AG04449 (cell line): ENCODE data around the gene SERPINC1.
A peak's percentile ranks its signal among the peaks of the same experiment; 100 is the strongest.

ENCODE experiments used
- CTCF ChIA-PET: fragments of 350-600 bp; formaldehyde crosslinking; extraction: SDS; loops from one replicate; lab custom pipeline; 2021; ENCODE audit warnings: antibody characterized with exemption; lab: Yijun Ruan, JAX
- POLR2A ChIA-PET: fragments of 400-600, 350-600 bp; formaldehyde crosslinking; extraction: SDS; loops from one replicate; lab custom pipeline; 2020; ENCODE audit warnings: antibody characterized with exemption, inconsistent platforms; lab: Yijun Ruan, JAX
- DNase-seq: peaks from one replicate; pipeline ENCODE4 v3.0.0-alpha.2; 2010; ENCODE audit warnings: low read depth, low spot score
- H3K4me3 ChIP-seq: 2 replicates; pipeline ENCODE4 v1.5.1; 2011; ENCODE audit warnings: low read depth, mild to moderate bottlenecking, control low read depth, low read length
- TF ChIP-seq, protein P1 (sequence below): IDR thresholded peaks from one replicate; pipeline ENCODE4 v1.5.1; 2011; ENCODE audit warnings: mild to moderate bottlenecking, moderate library complexity, low read length, control low read depth, inconsistent platforms; ENCODE audit not compliant: insufficient read depth; ENCODE audit errors: missing control alignments

Gene SERPINC1

DNA sequence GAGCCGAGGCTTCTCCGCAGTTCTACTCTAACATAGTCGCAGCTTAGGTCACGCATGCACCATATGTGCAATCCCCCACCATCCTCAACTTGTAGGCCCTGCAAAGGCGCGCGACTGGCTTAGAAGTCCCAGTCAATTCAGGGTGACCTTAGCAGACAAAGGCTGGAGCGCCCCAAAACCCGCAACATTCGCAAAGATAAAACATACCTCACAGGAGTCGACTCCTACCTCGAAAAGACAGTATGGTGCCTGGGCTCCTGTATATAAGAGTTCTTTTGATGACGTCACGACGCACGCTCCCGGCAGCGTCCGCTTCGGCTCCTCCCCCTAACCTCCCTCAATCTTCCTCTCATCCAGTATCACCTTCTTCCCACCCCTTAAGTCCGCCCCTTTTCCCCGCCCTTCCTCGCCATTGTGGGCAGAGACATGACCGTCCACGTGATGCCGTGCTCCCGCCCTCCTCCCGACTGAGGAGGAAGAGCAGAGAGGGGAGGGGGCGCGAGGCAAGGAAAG, 49.3 kb downstream of the SERPINC1 start, which contains the start of gene GAS5:
Gene GAS5 (minus strand): TSS at position 237 of the 513 bp plus-strand sequence.
- peak within 1 kb of the TSS; percentile 88 for H3K4me3 ChIP-seq
- TF ChIP-seq, protein P1, sequence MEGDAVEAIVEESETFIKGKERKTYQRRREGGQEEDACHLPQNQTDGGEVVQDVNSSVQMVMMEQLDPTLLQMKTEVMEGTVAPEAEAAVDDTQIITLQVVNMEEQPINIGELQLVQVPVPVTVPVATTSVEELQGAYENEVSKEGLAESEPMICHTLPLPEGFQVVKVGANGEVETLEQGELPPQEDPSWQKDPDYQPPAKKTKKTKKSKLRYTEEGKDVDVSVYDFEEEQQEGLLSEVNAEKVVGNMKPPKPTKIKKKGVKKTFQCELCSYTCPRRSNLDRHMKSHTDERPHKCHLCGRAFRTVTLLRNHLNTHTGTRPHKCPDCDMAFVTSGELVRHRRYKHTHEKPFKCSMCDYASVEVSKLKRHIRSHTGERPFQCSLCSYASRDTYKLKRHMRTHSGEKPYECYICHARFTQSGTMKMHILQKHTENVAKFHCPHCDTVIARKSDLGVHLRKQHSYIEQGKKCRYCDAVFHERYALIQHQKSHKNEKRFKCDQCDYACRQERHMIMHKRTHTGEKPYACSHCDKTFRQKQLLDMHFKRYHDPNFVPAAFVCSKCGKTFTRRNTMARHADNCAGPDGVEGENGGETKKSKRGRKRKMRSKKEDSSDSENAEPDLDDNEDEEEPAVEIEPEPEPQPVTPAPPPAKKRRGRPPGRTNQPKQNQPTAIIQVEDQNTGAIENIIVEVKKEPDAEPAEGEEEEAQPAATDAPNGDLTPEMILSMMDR = no peak
- CTCF ChIA-PET = no interaction called here
- peak; percentile 99 for DNase-seq
- POLR2A ChIA-PET = interaction anchor here (0.6 to 1.6 kb wide), 19 partner anchors 8 to 965 kb away, joined by 3 to 13 read pairs (median 4); partner anchors contain the start of genes CENPL, DARS2 and RC3H1

GRCh38 chr1:173867141-173867752, 49.9 kb downstream of the SERPINC1 start:
- H3K4me3 ChIP-seq = peak overlapping the region; percentile 88
- DNase-seq = no peak
- POLR2A ChIA-PET = interaction anchor here (0.8 to 1.6 kb wide), 9 partner anchors 10 to 964 kb away, joined by 3 to 13 read pairs (median 4); partner anchors contain the start of genes CENPL and DARS2

DNA sequence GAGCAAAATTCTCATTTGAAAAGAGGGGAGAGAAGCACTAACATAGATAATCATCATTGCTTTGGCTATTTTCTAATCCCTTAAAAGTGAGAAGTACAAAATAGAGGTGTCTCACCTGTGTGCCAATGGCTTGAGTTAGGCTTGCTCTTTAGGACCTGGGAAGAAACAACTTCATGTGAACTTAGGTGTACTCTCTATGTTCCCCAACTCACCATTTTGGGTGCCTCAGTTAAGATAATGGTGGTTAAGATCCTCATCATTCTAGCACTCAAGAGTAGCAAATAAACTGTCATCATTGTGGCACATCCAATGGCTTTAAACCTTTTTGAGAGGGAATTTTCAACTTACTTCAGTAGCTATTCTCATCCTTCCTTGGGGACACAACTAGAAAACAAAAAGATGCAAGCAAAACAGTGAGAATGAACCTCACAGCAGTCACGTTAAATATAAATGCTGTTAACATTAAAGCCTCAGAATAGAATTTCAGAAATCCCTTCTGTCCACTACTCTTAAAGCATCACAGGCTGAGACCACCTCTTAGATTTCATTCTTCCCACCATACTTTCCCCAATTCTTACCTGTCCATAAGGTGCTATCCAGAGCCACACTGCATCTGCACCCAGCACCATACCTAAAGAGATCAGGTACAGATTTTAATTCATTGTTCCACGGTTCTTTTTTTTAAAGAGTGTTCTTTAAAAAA, 50.6 kb downstream of the SERPINC1 start:
- TF ChIP-seq, protein P1 = no peak
- H3K4me3 ChIP-seq = peak overlapping the region; percentile 88
- ChIA-PET POLR2A (interaction anchor here (1.2 kb wide), 1 partner anchor 10 kb away, joined by 6 read pairs; no protein-coding TSS in a partner anchor), CTCF (no interaction called here)
- no peak for DNase-seq

More at GRCh38 chr1:173867141-173867752, 49.9 kb downstream of the SERPINC1 start:
- TF ChIP-seq, protein P1 = no peak
- CTCF ChIA-PET = no interaction called here

- DNase-seq = no peak
- ChIA-PET CTCF (interaction anchor here (1.3 to 2.5 kb wide), 4 partner anchors 9 to 446 kb away, joined by 3 to 6 read pairs (median 4); no protein-coding TSS in a partner anchor), POLR2A (interaction anchor here (0.6 to 1.2 kb wide), 2 partner anchors 9 to 40 kb away, joined by 3 to 6 read pairs; no protein-coding TSS in a partner anchor)
- TF ChIP-seq, protein P1 = no peak
- H3K4me3 ChIP-seq = peak overlapping the region; percentile 88
These were observed 51.5 kb downstream of the SERPINC1 start for GRCh38 chr1:173865468-173866164.

DNA sequence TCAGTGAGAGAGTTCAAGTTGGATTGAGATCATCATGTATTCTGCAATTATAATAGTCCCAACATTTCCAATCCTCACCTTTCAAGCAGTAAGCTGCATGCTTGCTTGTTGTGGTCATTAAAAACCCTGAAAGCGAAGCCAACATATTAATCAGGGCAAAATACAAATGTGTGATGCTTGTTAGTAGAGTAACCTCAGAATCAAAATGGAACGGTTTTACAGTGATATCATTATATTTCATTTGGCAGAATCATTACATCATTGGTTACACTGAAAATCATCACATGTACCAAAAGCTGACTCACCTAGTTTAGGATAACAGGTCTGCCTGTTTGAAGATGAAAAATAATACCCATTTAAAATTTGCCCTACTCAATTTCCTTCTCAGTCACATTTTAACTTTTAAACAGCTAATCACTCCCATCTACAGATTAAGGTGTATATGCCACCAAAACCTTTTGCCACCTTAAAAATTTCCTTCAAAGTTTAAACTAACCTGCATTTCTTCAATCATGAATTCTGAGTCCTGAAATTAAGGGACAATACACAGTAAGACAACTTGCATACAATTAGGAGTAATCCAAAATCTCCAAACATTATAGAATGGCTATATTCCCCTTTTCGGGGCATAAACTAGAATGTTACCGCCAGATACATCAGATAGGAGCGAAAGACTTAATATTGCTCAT, 52.8 kb downstream of the SERPINC1 start:
- CTCF ChIA-PET = interaction anchor here (1.3 to 2.5 kb wide), 4 partner anchors 8 to 445 kb away, joined by 3 to 6 read pairs (median 4); no protein-coding TSS in a partner anchor
- H3K4me3 ChIP-seq = peak overlapping the region; percentile 88
- POLR2A ChIA-PET = interaction anchor here (0.9 kb wide), 1 partner anchor 11 kb away, joined by 4 read pairs; no protein-coding TSS in a partner anchor
- TF ChIP-seq, protein P1 = no peak
- no peak for DNase-seq
